GM18951 (cell line): Measurements from ENCODE around the gene FOXP4.

Source experiments
- POLR2A ChIP-seq: IDR thresholded peaks from 4 replicates; pipeline ENCODE4 v1.6.1; 2011; ENCODE audit warnings: mild to moderate bottlenecking; ENCODE audit not compliant: insufficient read length, insufficient read depth; ENCODE audit errors: extremely low read depth
- in situ Hi-C: fragments of 300-500 bp; cut with MboI; formaldehyde crosslinking; loops from one replicate; pipeline ENCODE4 v1.12.0; 2022; ENCODE audit warnings: low sequenced_read_pairs, mixed read lengths, inconsistent platforms; ENCODE audit not compliant: unreplicated experiment

Gene FOXP4

GRCh38 chr6:41581381-41581991, 35.3 kb downstream of the FOXP4 start:
- in situ Hi-C loops: no loop called here
- TF ChIP-seq POLR2A: no peak

GRCh38 chr6:41582540-41582939, 36.4 kb downstream of the FOXP4 start:
- no peak for TF ChIP-seq POLR2A
- in situ Hi-C loops: no loop called here

GRCh38 chr6:41583565-41583964, 37.4 kb downstream of the FOXP4 start:
- in situ Hi-C loops: no loop called here

GRCh38 chr6:41584205-41584604, 38.0 kb downstream of the FOXP4 start:
- in situ Hi-C loops: no loop called here
- TF ChIP-seq POLR2A: no peak

More at GRCh38 chr6:41583565-41583964, 37.4 kb downstream of the FOXP4 start:
- no peak for TF ChIP-seq POLR2A

- TF ChIP-seq POLR2A: no peak
Measured at GRCh38 chr6:41584668-41585205, 38.6 kb downstream of the FOXP4 start.

GRCh38 chr6:41585605-41586004, 39.4 kb downstream of the FOXP4 start:
- TF ChIP-seq POLR2A: no peak
- in situ Hi-C loops: no loop called here

More at GRCh38 chr6:41584668-41585205, 38.6 kb downstream of the FOXP4 start:
- in situ Hi-C loops: no loop called here

- in situ Hi-C loops: no loop called here
Measured at GRCh38 chr6:41586252-41587007, 40.2 kb downstream of the FOXP4 start.

GRCh38 chr6:41587131-41587879, 41.1 kb downstream of the FOXP4 start:
- in situ Hi-C loops: no loop called here
- TF ChIP-seq POLR2A: no peak

More at GRCh38 chr6:41586252-41587007, 40.2 kb downstream of the FOXP4 start:
- no peak for TF ChIP-seq POLR2A

GRCh38 chr6:41588111-41588510, 41.9 kb downstream of the FOXP4 start:
- in situ Hi-C loops: no loop called here
- no peak for TF ChIP-seq POLR2A

GRCh38 chr6:41589223-41589622, 43.0 kb downstream of the FOXP4 start:
- in situ Hi-C loops: no loop called here
- TF ChIP-seq POLR2A: no peak

GRCh38 chr6:41589636-41590622, 43.7 kb downstream of the FOXP4 start:
- TF ChIP-seq POLR2A: no peak
- in situ Hi-C loops: loop anchor here (5.0 kb wide), 1 partner anchor 128 kb away; no protein-coding TSS in a partner anchor

- in situ Hi-C loops: loop anchor here (5.0 kb wide), 1 partner anchor 129 kb away; no protein-coding TSS in a partner anchor
Measured at GRCh38 chr6:41591122-41591521, 44.9 kb downstream of the FOXP4 start.

More at GRCh38 chr6:41591122-41591521, 44.9 kb downstream of the FOXP4 start:
- TF ChIP-seq POLR2A: no peak
